RWPE2 (cell line): Measurements from ENCODE around the gene KIAA0319L.
A peak's percentile ranks its signal among the peaks of the same experiment; 100 is the strongest.

Experiments used
- ATAC-seq: fragments of 200-7000 bp; cut with Tn5 transposase; 3 replicates; pipeline ENCODE4 v1.9.1; 2021; ENCODE audit warnings: low read depth
- DNase-seq: peaks from one replicate; pipeline ENCODE4 v3.0.0-alpha.2; 2020; ENCODE audit warnings: low spot score
- H3K27ac ChIP-seq: fragments of 450-650 bp; 2 replicates; pipeline ENCODE4 v1.5.1; 2017; ENCODE audit warnings: mild to moderate bottlenecking; ENCODE audit not compliant: poor library complexity, severe bottlenecking
- H3K27me3 ChIP-seq: fragments of 250-450 bp; sonication (Bioruptor Pico); 2 replicates; pipeline ENCODE4 v1.5.1; 2021; ENCODE audit warnings: mild to moderate bottlenecking, moderate library complexity; ENCODE audit not compliant: insufficient read depth, poor library complexity, severe bottlenecking
- H3K36me3 ChIP-seq: fragments of 250-450 bp; sonication (Bioruptor Pico); 2 replicates; pipeline ENCODE4 v1.5.1; 2020; ENCODE audit warnings: low read depth, mild to moderate bottlenecking, moderate library complexity
- H3K4me1 ChIP-seq: fragments of 250-450 bp; sonication (Bioruptor Pico); 2 replicates; pipeline ENCODE4 v1.5.1; 2021; ENCODE audit warnings: mild to moderate bottlenecking, moderate library complexity; ENCODE audit not compliant: insufficient read depth, poor library complexity, severe bottlenecking
- H3K4me3 ChIP-seq: fragments of 250-450 bp; sonication (Bioruptor Pico); 2 replicates; pipeline ENCODE4 v1.5.1; 2021; ENCODE audit warnings: mild to moderate bottlenecking, moderate library complexity; ENCODE audit not compliant: severe bottlenecking
- H3K9me3 ChIP-seq: fragments of 250-450 bp; sonication (Bioruptor Pico); 2 replicates; pipeline ENCODE4 v1.5.1; 2021; ENCODE audit warnings: mild to moderate bottlenecking, moderate library complexity; ENCODE audit not compliant: severe bottlenecking
- CTCF ChIP-seq: fragments of 450-650 bp; IDR thresholded peaks from one replicate; pipeline ENCODE4 v1.5.1; 2017; ENCODE audit warnings: mild to moderate bottlenecking, moderate library complexity; ENCODE audit not compliant: poor library complexity, severe bottlenecking

The KIAA0319L gene

DNA sequence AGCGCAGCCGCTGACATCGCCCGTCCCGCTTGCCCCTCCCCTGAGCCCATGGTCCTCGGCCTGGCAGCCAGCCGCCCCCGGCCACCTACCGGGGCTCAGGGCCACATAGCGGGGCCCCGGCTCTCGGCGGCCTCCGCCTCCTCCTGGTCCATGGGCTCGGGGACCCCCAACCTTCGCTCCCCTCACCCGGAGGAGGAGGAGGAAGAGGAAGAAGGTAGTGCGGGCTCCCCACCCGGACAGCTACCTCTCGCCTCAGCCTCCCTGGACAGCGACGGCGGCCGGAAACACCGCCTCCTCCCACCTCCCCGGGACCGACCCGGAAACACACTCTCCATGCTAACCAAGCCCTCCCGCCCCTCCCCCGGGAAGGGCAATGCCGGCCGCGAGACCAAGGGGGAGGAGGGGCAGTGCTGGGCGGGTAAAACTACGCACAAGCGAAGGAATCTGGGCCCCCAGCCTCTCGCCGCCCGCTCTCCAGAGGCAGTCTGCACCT lies at the start of gene KIAA0319L:
Gene KIAA0319L, minus strand, starts transcription at position 286 of the 493 bp plus-strand sequence. CDS start 2,912 bp downstream, outside the sequence.
- no peaks in the 10 kb centered on the region for H3K27me3 ChIP-seq
- H3K27ac ChIP-seq, result peak within 1 kb of the TSS; percentile 74
- peak; percentile 81 for ATAC-seq
- no peaks in the 10 kb centered on the region for H3K9me3 ChIP-seq
- peak within 1 kb of the TSS; percentile 60 for H3K4me3 ChIP-seq
- no peak for TF ChIP-seq CTCF
- DNase-seq, result no peak
- peaks cover 14% of the 10 kb centered on the region for H3K4me1 ChIP-seq
- peaks cover 19% of the 10 kb centered on the region for H3K36me3 ChIP-seq

GRCh38 chr1:35605867-35606182 lies 48.6 kb upstream of the KIAA0319L start:
- Histone ChIP-seq H3K36me3 (peaks cover 86% of the 10 kb centered on the region), H3K27ac (no peak overlapping the region), H3K4me3 (no peak overlapping the region), H3K9me3 (no peaks in the 10 kb centered on the region), H3K27me3 (no peaks in the 10 kb centered on the region), H3K4me1 (no peaks in the 10 kb centered on the region)
- ATAC-seq (peak; percentile 21; the same call in 1 of the 3 replicates), DNase-seq (no peak)
- TF ChIP-seq CTCF, result no peak

- no peaks in the 10 kb centered on the region for H3K9me3 ChIP-seq
- H3K4me3 ChIP-seq, result no peak overlapping the region
- no peak for TF ChIP-seq CTCF
- no peak overlapping the region for H3K27ac ChIP-seq
- no peak for DNase-seq
- no peaks in the 10 kb centered on the region for H3K4me1 ChIP-seq
- H3K36me3 ChIP-seq, result peaks cover 86% of the 10 kb centered on the region
- H3K27me3 ChIP-seq, result no peaks in the 10 kb centered on the region
- ATAC-seq, result no peak
Measured at GRCh38 chr1:35605071-35605866, 48.1 kb upstream of the KIAA0319L start.

DNA sequence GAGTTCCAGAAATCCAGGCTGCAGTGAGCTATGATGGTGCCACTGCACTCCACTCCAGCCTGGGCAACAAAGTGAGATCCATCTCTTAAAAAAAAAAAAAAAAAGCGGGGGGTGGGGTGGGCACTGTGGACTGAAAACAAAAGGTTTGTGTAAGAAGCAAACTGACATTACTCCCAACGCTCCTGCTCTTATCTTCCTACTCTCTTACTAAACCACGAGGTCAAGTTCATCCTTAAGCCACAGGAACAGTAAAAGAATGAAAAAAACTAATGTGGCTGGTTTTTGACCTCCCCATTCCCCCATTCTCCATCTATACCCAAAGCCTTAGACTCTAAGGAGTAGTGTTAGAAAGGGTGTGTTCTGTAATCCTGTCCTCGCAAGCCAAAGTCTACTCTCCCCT lies 46.7 kb upstream of the KIAA0319L start:
- no peaks in the 10 kb centered on the region for H3K27me3 ChIP-seq
- no peaks in the 10 kb centered on the region for H3K4me1 ChIP-seq
- peaks cover 75% of the 10 kb centered on the region for H3K36me3 ChIP-seq
- TF ChIP-seq CTCF, result no peak
- DNase-seq (no peak), ATAC-seq (no peak)
- no peak overlapping the region for H3K27ac ChIP-seq
- H3K9me3 ChIP-seq, result no peaks in the 10 kb centered on the region
- no peak overlapping the region for H3K4me3 ChIP-seq

DNA sequence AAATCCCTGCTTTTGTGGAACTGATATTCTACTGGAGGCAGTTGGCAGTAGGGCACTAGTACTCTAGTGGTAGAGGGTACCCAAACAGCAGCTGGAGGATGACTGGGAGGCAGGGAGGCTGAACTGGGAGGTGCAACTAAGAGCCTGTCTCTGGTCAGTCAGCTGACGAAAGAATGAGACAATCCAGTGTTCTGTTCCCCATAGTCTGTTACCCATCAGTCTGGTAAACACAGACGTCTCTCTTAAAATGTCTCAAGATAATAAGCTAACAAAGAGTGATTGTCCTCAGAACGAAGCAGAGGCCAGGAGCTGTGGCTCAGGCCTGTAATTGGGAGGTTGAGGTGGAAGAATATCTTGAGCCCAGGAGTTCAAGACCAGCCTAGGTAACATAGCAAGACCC lies 46.3 kb upstream of the KIAA0319L start:
- DNase-seq (no peak), ATAC-seq (no peak)
- no peaks in the 10 kb centered on the region for H3K4me1 ChIP-seq
- no peak overlapping the region for H3K27ac ChIP-seq
- H3K4me3 ChIP-seq, result no peak overlapping the region
- H3K9me3 ChIP-seq, result no peaks in the 10 kb centered on the region
- H3K27me3 ChIP-seq, result no peaks in the 10 kb centered on the region
- H3K36me3 ChIP-seq, result peaks cover 71% of the 10 kb centered on the region
- no peak for TF ChIP-seq CTCF
